Epithelial cell of proximal tubule (primary cell): ENCODE results near the gene SURF4. TPM values are rescaled to one million over a fixed set of nuclear protein-coding genes. Genes with fewer than 3 reads are reported as not detected.

ENCODE experiments used
- DNase-seq: peaks from one replicate; pipeline ENCODE4 v3.0.0-alpha.2; 2011; ENCODE audit warnings: low read depth
- H3K4me3 ChIP-seq: 2 replicates; pipeline ENCODE4 v1.5.1; 2011; ENCODE audit warnings: low read depth, mild to moderate bottlenecking, low read length
- total RNA-seq: library from RNA; depleted of rRNA; stranded (reverse); fragments of >200 nt; gene quantifications from 2 replicates; pipeline ENCODE4 v1.2.3, GENCODE V29; 2015
- TF ChIP-seq, protein P1 (sequence below): conservative IDR thresholded peaks from 2 replicates; pipeline ENCODE4 v1.5.1; 2012; ENCODE audit warnings: low read depth, mild to moderate bottlenecking, low read length

The SURF4 gene
- total RNA-seq, 1 donor from 2014 or later, result 125 TPM

DNA sequence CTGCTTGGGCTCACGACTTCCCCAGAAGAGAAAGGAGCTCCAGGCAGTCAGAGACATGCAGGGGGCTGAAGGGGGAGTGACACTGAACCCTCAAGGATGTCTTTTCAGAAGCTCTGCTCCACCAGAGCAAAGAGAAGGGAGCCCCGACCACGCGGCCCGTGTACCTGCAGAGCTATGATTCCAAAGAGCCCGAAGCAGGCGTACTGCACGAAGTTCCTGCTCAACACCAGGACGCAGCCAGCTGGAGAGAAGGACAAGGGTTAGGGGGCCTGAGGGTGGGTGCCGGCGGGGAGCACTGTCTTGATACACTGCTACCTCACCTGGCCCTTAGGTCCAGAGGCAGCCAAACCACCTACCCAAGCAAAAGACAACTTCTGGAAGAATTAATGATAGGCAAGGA lies 9.4 kb downstream of the SURF4 start:
- no peak for DNase-seq
- TF ChIP-seq, protein P1, sequence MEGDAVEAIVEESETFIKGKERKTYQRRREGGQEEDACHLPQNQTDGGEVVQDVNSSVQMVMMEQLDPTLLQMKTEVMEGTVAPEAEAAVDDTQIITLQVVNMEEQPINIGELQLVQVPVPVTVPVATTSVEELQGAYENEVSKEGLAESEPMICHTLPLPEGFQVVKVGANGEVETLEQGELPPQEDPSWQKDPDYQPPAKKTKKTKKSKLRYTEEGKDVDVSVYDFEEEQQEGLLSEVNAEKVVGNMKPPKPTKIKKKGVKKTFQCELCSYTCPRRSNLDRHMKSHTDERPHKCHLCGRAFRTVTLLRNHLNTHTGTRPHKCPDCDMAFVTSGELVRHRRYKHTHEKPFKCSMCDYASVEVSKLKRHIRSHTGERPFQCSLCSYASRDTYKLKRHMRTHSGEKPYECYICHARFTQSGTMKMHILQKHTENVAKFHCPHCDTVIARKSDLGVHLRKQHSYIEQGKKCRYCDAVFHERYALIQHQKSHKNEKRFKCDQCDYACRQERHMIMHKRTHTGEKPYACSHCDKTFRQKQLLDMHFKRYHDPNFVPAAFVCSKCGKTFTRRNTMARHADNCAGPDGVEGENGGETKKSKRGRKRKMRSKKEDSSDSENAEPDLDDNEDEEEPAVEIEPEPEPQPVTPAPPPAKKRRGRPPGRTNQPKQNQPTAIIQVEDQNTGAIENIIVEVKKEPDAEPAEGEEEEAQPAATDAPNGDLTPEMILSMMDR, result no peak
- H3K4me3 ChIP-seq, result no peak overlapping the region

DNA sequence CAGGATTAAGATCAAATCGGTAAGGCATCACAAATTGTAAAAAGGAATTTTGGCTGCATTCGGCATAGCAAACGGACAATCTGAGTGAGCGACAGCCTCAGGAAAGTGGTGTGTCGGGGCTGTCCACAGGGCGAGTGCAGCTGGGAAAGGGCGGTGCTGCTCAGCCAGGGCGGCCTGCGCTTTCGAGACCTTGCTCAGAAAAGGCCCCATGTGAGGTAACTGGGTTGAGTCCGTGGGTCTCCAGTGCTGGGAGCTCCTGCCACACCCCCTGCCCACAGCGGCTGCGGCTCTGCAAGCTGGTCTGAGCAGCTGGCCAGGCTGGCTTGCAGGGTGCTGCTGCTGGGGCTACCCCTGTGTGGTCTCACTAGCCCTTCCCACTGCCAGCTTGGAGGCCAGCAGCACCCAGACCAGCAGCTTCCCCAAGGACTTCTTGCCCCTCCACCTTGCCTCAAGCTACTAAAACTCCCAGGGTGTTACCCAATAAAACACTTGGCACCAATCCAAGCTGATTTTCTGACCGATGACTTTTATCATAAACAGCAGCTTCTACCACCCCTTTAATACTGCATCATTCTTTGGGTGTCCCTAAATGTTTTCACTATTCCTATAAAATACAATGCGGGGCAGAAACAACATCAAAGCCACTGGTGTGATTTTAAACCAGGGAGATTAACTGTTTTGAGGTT lies 13.4 kb downstream of the SURF4 start:
- no peak for DNase-seq
- TF ChIP-seq, protein P1, result no peak
- H3K4me3 ChIP-seq, result no peak overlapping the region

DNA sequence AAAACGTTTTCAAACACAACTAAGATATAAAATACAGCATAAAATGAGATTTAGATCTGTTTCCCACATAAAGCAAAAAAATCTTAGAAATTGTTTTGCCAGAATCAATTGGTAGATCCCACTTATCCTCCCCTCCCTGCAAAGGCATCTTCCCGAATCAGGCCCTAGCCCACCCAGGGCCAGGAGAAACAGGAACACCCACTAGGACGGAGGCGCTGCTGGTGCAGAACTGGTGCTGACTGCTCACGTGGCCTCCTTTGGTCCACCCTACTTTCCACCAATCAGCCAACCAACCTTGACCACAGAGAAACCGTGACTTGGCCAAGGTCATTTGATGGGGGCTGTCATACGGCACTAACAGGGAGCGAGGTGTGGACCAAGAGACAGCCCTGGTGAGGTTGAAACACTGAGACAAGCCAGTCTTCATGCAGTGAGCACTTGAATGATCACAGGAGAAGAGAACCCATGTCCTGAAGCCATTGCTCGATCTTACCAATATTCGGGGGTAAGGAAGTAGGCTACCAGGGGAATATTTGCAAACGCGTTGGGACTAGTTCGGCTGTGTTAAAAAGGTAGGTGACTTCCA lies 14.3 kb downstream of the SURF4 start:
- TF ChIP-seq, protein P1, result no peak
- no peak for DNase-seq
- no peak overlapping the region for H3K4me3 ChIP-seq

DNA sequence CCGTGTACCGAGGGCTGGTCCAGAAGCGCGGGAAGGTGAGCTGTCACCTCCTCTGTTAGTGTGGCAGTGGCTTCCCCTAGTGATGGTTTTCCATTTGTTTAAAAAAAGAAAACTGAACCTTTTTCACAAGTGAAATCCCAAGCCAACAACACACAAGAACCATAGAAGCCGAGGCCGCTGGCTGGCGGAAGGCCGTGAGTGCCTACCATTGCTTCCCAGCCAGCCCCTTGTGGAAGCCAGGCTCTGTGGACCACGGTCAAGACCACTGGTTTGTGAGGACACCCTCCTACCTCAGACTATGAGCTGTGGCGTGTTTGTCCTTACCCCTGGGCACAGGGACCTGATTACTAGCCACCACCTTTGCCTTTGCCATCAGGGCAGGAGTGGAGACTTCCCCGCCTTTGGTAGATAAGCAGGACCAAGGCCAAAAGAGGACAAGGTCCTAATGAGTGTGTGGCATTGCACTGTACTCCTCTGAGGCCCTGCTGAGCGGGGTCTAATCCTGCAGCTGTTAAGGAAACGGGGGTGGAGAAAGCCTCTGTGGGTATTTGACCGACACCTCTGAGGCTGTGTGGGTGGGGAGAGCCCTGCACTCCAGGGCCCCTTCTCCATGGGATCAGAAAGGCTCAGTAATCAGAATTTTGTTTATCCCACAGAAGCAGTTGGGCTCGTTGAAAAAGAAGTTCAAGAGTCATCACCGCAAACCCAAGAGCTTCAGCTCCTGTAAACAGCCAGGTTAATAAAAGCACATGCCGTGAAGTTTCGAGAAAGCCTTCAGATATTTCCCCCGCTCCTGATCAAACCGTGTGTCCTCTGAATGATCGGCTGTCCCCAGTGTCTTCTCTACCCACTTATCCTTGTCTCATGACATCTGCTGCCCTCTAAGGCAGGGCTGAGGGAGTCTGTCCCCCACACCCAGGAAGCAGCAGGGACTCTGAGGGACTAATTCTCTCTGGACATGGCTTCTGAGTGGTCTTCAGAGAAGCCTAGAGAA lies 15.2 kb downstream of the SURF4 start:
- DNase-seq, result no peak
- TF ChIP-seq, protein P1, result no peak

DNA sequence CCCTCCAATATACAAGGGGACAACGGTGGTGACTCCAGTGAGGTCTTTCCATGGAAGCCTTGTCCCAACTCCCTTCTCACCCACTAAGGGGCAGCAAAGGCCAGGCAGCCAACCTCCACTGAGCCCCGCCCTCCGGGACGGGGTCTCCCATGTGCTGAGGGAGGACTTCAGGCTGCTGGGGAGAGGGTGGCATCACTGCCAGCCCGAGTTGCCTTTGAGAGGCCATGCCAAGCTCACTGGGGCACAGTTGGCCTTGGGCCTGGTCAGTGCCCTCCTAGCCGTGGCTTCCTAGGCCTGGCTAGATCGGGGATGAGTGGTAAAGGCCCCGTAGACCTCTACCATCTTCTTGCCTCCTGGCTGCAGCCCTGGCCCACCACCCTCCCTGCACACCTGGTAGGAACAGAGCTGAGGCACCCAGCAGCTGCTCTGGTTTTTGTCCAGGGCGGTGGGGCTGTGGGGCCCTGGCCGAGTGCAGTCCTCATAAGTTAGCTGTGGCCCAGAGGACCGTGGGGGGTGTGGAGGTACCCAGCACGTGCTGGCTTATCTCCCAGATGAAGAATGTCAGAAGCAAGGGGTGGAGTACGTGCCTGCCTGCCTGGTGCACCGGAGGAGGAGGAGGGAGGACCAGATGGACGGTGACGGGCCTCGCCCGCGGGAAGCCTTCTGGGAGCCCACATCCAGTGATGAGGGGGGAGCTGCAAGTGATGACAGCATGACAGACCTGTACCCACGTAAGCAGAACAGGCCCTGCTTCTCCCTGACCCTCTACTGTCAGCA lies 16.3 kb downstream of the SURF4 start:
- TF ChIP-seq, protein P1, result peak; percentile 54
- H3K4me3 ChIP-seq, result no peak overlapping the region
- no peak for DNase-seq

More for the DNA sequence above, 15.2 kb downstream of the SURF4 start:
- no peak overlapping the region for H3K4me3 ChIP-seq

DNA sequence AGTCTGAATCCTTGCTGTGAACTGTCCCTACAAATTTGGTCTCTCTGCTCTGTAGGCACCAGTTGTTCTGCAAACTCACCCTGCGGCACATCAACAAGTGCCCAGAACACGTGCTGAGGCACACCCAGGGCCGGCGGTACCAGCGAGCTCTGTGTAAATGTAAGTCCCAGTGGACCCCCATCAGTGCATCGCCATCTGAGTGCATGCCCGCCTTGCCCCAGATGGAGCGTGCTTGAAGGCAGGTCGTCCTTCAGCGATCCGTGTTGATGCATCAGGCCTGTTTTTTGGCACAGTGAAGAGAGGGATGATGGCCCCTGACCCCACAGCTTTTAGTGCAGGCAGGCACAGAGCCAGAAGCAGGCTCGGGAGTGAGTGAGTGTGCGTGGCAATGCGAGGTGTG lies 18.2 kb downstream of the SURF4 start:
- no peak for DNase-seq
- TF ChIP-seq, protein P1, result no peak
- H3K4me3 ChIP-seq, result peak overlapping the region; percentile 68
